Fibroblast of the conjunctiva (primary cell): ENCODE results near the gene CCDC12.

ENCODE experiments used
- DNase-seq: peaks from one replicate; pipeline ENCODE4 v3.0.0-alpha.2; 2010; ENCODE audit warnings: low read depth

CCDC12 gene

GRCh38 chr3:47007482-47008233 lies 31.1 kb upstream of the CCDC12 start:
- no peak for DNase-seq

GRCh38 chr3:47007001-47007400 lies 30.5 kb upstream of the CCDC12 start:
- DNase-seq = no peak

- DNase-seq = no peak
Observed at GRCh38 chr3:47006145-47006651, 29.7 kb upstream of the CCDC12 start.

GRCh38 chr3:47005212-47006144 lies 28.9 kb upstream of the CCDC12 start:
- no peak for DNase-seq

- DNase-seq = no peak
Observed at GRCh38 chr3:47004369-47005211, 28.0 kb upstream of the CCDC12 start.

- no peak for DNase-seq
Observed at GRCh38 chr3:47003461-47004368, 27.2 kb upstream of the CCDC12 start.

- DNase-seq = no peak
Observed at GRCh38 chr3:47003056-47003410, 26.5 kb upstream of the CCDC12 start.

- DNase-seq = no peak
Observed at GRCh38 chr3:47002171-47003055, 25.9 kb upstream of the CCDC12 start.

GRCh38 chr3:47001731-47002170 lies 25.2 kb upstream of the CCDC12 start:
- DNase-seq = no peak

GRCh38 chr3:47000922-47001730 lies 24.6 kb upstream of the CCDC12 start:
- no peak for DNase-seq

- DNase-seq = no peak
Observed at GRCh38 chr3:47000198-47000815, 23.8 kb upstream of the CCDC12 start.

- DNase-seq = no peak
Observed at GRCh38 chr3:46999516-47000197, 23.1 kb upstream of the CCDC12 start.

GRCh38 chr3:46998852-46999515 lies 22.4 kb upstream of the CCDC12 start:
- no peak for DNase-seq

GRCh38 chr3:46998121-46998851 lies 21.7 kb upstream of the CCDC12 start:
- no peak for DNase-seq

GRCh38 chr3:46997453-46998091 lies 21.0 kb upstream of the CCDC12 start:
- DNase-seq = no peak
